ENCODE data around the gene ANKRD55. TPM values are rescaled to one million over a fixed set of nuclear protein-coding genes. Genes with fewer than 3 reads are reported as not detected.
"Not testable (repeated sequence)": the region's sequence is repeated elsewhere in the genome, so short reads cannot be mapped to it uniquely, and the experiment has no call there.

ANKRD55 gene
- total RNA-seq, 1 donor from 2014 or later, result not detected

- H3K4me3 ChIP-seq (ENCODE audit: low read length in 3 of 3); H3K27me3 ChIP-seq (ENCODE audit: control insufficient read depth in 3 of 3, insufficient read depth in 3 of 3, low read length in 3 of 3); H3K9ac ChIP-seq (ENCODE audit: low read depth in 1 of 3, low read length in 3 of 3); H3K4me1 ChIP-seq (ENCODE audit: control insufficient read depth in 3 of 3, insufficient read depth in 3 of 3, low read length in 3 of 3); H3K9me3 ChIP-seq (ENCODE audit: control insufficient read depth in 3 of 3, low read length in 3 of 3); H3K27ac ChIP-seq (ENCODE audit: low read depth, low read length); H3K36me3 ChIP-seq (ENCODE audit: control insufficient read depth in 3 of 3, insufficient read depth in 3 of 3, low read length in 3 of 3): not testable (repeated sequence)
Measured at GRCh38 chr5:56242271-56242670, 9.1 kb upstream of the ANKRD55 start.

GRCh38 chr5:56232538-56232937, 592 bp downstream of the ANKRD55 start:
- Histone ChIP-seq H3K36me3 (ENCODE audit: control insufficient read depth in 3 of 3, insufficient read depth in 3 of 3, low read length in 3 of 3) (no peaks in the 10 kb centered on the region), H3K4me3 (ENCODE audit: low read length in 3 of 3) (no peak overlapping the region), H3K27me3 (ENCODE audit: control insufficient read depth in 3 of 3, insufficient read depth in 3 of 3, low read length in 3 of 3) (peaks cover 4 to 14% (median 6%) of the 10 kb centered on the region in 3 donors), H3K9me3 (ENCODE audit: control insufficient read depth in 3 of 3, low read length in 3 of 3) (no peaks in the 10 kb centered on the region), H3K9ac (ENCODE audit: low read depth in 1 of 3, low read length in 3 of 3) (no peak overlapping the region), H3K27ac (ENCODE audit: low read depth, low read length) (no peak overlapping the region), H3K4me1 (ENCODE audit: control insufficient read depth in 3 of 3, insufficient read depth in 3 of 3, low read length in 3 of 3) (no peaks in the 10 kb centered on the region)

- Histone ChIP-seq H3K27ac (ENCODE audit: low read depth, low read length) (no peak overlapping the region), H3K9ac (ENCODE audit: low read depth in 1 of 3, low read length in 3 of 3) (no peak overlapping the region), H3K27me3 (ENCODE audit: control insufficient read depth in 3 of 3, insufficient read depth in 3 of 3, low read length in 3 of 3) (peaks cover 4 to 14% (median 6%) of the 10 kb centered on the region in 3 donors), H3K4me3 (ENCODE audit: low read length in 3 of 3) (no peak overlapping the region), H3K9me3 (ENCODE audit: control insufficient read depth in 3 of 3, low read length in 3 of 3) (no peaks in the 10 kb centered on the region), H3K36me3 (ENCODE audit: control insufficient read depth in 3 of 3, insufficient read depth in 3 of 3, low read length in 3 of 3) (no peaks in the 10 kb centered on the region), H3K4me1 (ENCODE audit: control insufficient read depth in 3 of 3, insufficient read depth in 3 of 3, low read length in 3 of 3) (no peaks in the 10 kb centered on the region)
Measured at GRCh38 chr5:56230576-56230975, 2.6 kb downstream of the ANKRD55 start.

- Histone ChIP-seq H3K9me3 (ENCODE audit: control insufficient read depth in 3 of 3, low read length in 3 of 3) (no peaks in the 10 kb centered on the region), H3K27me3 (ENCODE audit: control insufficient read depth in 3 of 3, insufficient read depth in 3 of 3, low read length in 3 of 3) (peaks cover 0 to 8% (median 4%) of the 10 kb centered on the region in 3 donors), H3K36me3 (ENCODE audit: control insufficient read depth in 3 of 3, insufficient read depth in 3 of 3, low read length in 3 of 3) (no peaks in the 10 kb centered on the region), H3K4me1 (ENCODE audit: control insufficient read depth in 3 of 3, insufficient read depth in 3 of 3, low read length in 3 of 3) (no peaks in the 10 kb centered on the region), H3K9ac (ENCODE audit: low read depth in 1 of 3, low read length in 3 of 3) (no peak overlapping the region), H3K4me3 (ENCODE audit: low read length in 3 of 3) (no peak overlapping the region), H3K27ac (ENCODE audit: low read depth, low read length) (no peak overlapping the region)
Measured at GRCh38 chr5:56229111-56229510, 4.0 kb downstream of the ANKRD55 start.

- Histone ChIP-seq H3K36me3 (ENCODE audit: control insufficient read depth in 3 of 3, insufficient read depth in 3 of 3, low read length in 3 of 3) (no peaks in the 10 kb centered on the region), H3K27me3 (ENCODE audit: control insufficient read depth in 3 of 3, insufficient read depth in 3 of 3, low read length in 3 of 3) (peaks cover 0 to 8% (median 4%) of the 10 kb centered on the region in 3 donors), H3K4me3 (ENCODE audit: low read length in 3 of 3) (no peak overlapping the region), H3K4me1 (ENCODE audit: control insufficient read depth in 3 of 3, insufficient read depth in 3 of 3, low read length in 3 of 3) (no peaks in the 10 kb centered on the region), H3K9me3 (ENCODE audit: control insufficient read depth in 3 of 3, low read length in 3 of 3) (no peaks in the 10 kb centered on the region), H3K9ac (ENCODE audit: low read depth in 1 of 3, low read length in 3 of 3) (no peak overlapping the region), H3K27ac (ENCODE audit: low read depth, low read length) (no peak overlapping the region)
Measured at GRCh38 chr5:56228631-56229030, 4.5 kb downstream of the ANKRD55 start.

GRCh38 chr5:56227691-56228090, 5.4 kb downstream of the ANKRD55 start:
- Histone ChIP-seq H3K36me3 (ENCODE audit: control insufficient read depth in 3 of 3, insufficient read depth in 3 of 3, low read length in 3 of 3) (no peaks in the 10 kb centered on the region), H3K4me1 (ENCODE audit: control insufficient read depth in 3 of 3, insufficient read depth in 3 of 3, low read length in 3 of 3) (no peaks in the 10 kb centered on the region), H3K9me3 (ENCODE audit: control insufficient read depth in 3 of 3, low read length in 3 of 3) (no peaks in the 10 kb centered on the region), H3K27me3 (ENCODE audit: control insufficient read depth in 3 of 3, insufficient read depth in 3 of 3, low read length in 3 of 3) (no peaks in the 10 kb centered on the region), H3K4me3 (ENCODE audit: low read length in 3 of 3) (no peak overlapping the region), H3K9ac (ENCODE audit: low read depth in 1 of 3, low read length in 3 of 3) (no peak overlapping the region), H3K27ac (ENCODE audit: low read depth, low read length) (no peak overlapping the region)

- H3K9ac ChIP-seq (ENCODE audit: low read depth in 1 of 3, low read length in 3 of 3); H3K9me3 ChIP-seq (ENCODE audit: control insufficient read depth in 3 of 3, low read length in 3 of 3); H3K36me3 ChIP-seq (ENCODE audit: control insufficient read depth in 3 of 3, insufficient read depth in 3 of 3, low read length in 3 of 3); H3K4me3 ChIP-seq (ENCODE audit: low read length in 3 of 3); H3K27me3 ChIP-seq (ENCODE audit: control insufficient read depth in 3 of 3, insufficient read depth in 3 of 3, low read length in 3 of 3); H3K4me1 ChIP-seq (ENCODE audit: control insufficient read depth in 3 of 3, insufficient read depth in 3 of 3, low read length in 3 of 3); H3K27ac ChIP-seq (ENCODE audit: low read depth, low read length): not testable (repeated sequence)
Measured at GRCh38 chr5:56223298-56223697, 9.8 kb downstream of the ANKRD55 start.

- H3K9ac ChIP-seq (ENCODE audit: low read depth in 1 of 3, low read length in 3 of 3); H3K4me1 ChIP-seq (ENCODE audit: control insufficient read depth in 3 of 3, insufficient read depth in 3 of 3, low read length in 3 of 3); H3K9me3 ChIP-seq (ENCODE audit: control insufficient read depth in 3 of 3, low read length in 3 of 3); H3K4me3 ChIP-seq (ENCODE audit: low read length in 3 of 3); H3K27me3 ChIP-seq (ENCODE audit: control insufficient read depth in 3 of 3, insufficient read depth in 3 of 3, low read length in 3 of 3); H3K27ac ChIP-seq (ENCODE audit: low read depth, low read length); H3K36me3 ChIP-seq (ENCODE audit: control insufficient read depth in 3 of 3, insufficient read depth in 3 of 3, low read length in 3 of 3): not testable (repeated sequence)
Measured at GRCh38 chr5:56221601-56222000, 11.5 kb downstream of the ANKRD55 start.

GRCh38 chr5:56215019-56215830, 17.9 kb downstream of the ANKRD55 start:
- Histone ChIP-seq H3K9ac (ENCODE audit: low read depth in 1 of 3, low read length in 3 of 3) (no peak overlapping the region), H3K27me3 (ENCODE audit: control insufficient read depth in 3 of 3, insufficient read depth in 3 of 3, low read length in 3 of 3) (no peaks in the 10 kb centered on the region), H3K4me3 (ENCODE audit: low read length in 3 of 3) (no peak overlapping the region), H3K36me3 (ENCODE audit: control insufficient read depth in 3 of 3, insufficient read depth in 3 of 3, low read length in 3 of 3) (no peaks in the 10 kb centered on the region), H3K27ac (ENCODE audit: low read depth, low read length) (no peak overlapping the region), H3K9me3 (ENCODE audit: control insufficient read depth in 3 of 3, low read length in 3 of 3) (peaks cover 0 to 6% (median 0%) of the 10 kb centered on the region in 3 donors), H3K4me1 (ENCODE audit: control insufficient read depth in 3 of 3, insufficient read depth in 3 of 3, low read length in 3 of 3) (no peaks in the 10 kb centered on the region)

- H3K27ac ChIP-seq (ENCODE audit: low read depth, low read length); H3K9ac ChIP-seq (ENCODE audit: low read depth in 1 of 3, low read length in 3 of 3); H3K4me3 ChIP-seq (ENCODE audit: low read length in 3 of 3); H3K4me1 ChIP-seq (ENCODE audit: control insufficient read depth in 3 of 3, insufficient read depth in 3 of 3, low read length in 3 of 3); H3K9me3 ChIP-seq (ENCODE audit: control insufficient read depth in 3 of 3, low read length in 3 of 3); H3K27me3 ChIP-seq (ENCODE audit: control insufficient read depth in 3 of 3, insufficient read depth in 3 of 3, low read length in 3 of 3); H3K36me3 ChIP-seq (ENCODE audit: control insufficient read depth in 3 of 3, insufficient read depth in 3 of 3, low read length in 3 of 3): not testable (repeated sequence)
Measured at GRCh38 chr5:56213886-56214535, 19.1 kb downstream of the ANKRD55 start.
